Measurements from ENCODE around the gene PTPRR.

PTPRR gene

DNA sequence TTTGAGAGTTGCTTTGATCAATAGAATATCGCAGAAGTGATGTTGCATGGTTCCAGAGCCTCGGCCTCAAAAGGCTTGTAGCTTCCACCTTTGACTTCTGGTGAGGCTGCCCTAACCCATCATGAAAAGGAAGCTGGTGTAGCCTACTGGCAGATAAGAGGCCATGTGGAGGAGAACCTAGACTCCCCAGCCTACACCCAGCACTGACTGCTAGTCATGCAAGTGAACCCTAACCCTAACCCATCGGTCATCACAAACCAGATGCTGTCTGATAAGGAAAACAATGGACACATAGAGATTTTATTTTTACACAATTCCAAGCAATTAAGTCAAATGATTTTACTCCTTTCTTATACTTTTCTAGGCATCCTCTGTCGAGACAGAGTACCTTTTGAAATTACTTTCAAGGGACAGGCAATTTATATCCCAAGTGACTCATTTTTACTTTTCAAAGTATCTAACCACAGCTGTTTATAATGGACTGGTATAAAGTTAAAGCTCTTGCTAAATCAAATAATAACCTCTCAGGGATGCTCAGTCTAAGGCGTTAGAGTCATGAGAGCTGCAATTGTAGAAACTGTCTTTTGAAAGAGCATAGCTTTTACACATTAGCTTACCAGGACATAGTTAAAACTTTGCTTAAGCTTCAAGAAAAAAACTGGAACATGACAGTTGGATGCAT is 300.9 kb downstream of the PTPRR start:
- Histone ChIP-seq H3K27ac (no peak overlapping the region), H3K9ac (no peak overlapping the region), H3K4me1 (no peaks in the 10 kb centered on the region), H3K4me3 (ENCODE audit: low read depth, low read length) (no peak overlapping the region), H3K4me2 (ENCODE audit: low read length) (no peak overlapping the region), H2AFZ (no peak overlapping the region), H3K79me2 (no peaks in the 10 kb centered on the region), H3K36me3 (ENCODE audit: control insufficient read depth, insufficient read depth, low read length) (no peaks in the 10 kb centered on the region), H3K9me3 (ENCODE audit: control insufficient read depth, low read length) (no peaks in the 10 kb centered on the region), H3K27me3 (ENCODE audit: control insufficient read depth, insufficient read depth, low read length) (peaks cover 4% of the 10 kb centered on the region)
- TF ChIP-seq, protein P1, sequence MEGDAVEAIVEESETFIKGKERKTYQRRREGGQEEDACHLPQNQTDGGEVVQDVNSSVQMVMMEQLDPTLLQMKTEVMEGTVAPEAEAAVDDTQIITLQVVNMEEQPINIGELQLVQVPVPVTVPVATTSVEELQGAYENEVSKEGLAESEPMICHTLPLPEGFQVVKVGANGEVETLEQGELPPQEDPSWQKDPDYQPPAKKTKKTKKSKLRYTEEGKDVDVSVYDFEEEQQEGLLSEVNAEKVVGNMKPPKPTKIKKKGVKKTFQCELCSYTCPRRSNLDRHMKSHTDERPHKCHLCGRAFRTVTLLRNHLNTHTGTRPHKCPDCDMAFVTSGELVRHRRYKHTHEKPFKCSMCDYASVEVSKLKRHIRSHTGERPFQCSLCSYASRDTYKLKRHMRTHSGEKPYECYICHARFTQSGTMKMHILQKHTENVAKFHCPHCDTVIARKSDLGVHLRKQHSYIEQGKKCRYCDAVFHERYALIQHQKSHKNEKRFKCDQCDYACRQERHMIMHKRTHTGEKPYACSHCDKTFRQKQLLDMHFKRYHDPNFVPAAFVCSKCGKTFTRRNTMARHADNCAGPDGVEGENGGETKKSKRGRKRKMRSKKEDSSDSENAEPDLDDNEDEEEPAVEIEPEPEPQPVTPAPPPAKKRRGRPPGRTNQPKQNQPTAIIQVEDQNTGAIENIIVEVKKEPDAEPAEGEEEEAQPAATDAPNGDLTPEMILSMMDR (IDR thresholded peaks at IDR 0.05) = no peak

DNA sequence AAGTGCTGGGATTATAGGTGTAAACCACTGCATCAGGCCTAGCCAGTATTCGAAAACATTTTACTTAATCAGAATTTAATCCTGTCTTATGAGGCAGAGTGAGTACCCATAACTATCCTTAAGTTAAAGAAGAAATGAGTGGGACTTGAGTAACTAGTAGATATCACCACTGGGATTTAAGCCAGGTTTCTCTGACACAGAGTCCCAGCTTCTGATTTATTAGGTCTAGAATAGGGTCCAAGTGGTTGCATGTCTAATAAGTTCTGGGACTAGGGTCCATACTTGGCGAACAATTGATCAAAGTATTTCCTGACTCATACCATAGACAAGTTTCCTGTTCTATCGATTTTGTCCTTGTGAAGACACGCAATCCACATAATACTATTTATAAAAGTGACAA is 302.2 kb downstream of the PTPRR start:
- Histone ChIP-seq H3K27me3 (ENCODE audit: control insufficient read depth, insufficient read depth, low read length) (no peaks in the 10 kb centered on the region), H3K36me3 (ENCODE audit: control insufficient read depth, insufficient read depth, low read length) (no peaks in the 10 kb centered on the region), H3K9me3 (ENCODE audit: control insufficient read depth, low read length) (no peaks in the 10 kb centered on the region), H3K79me2 (no peaks in the 10 kb centered on the region), H3K4me2 (ENCODE audit: low read length) (no peak overlapping the region), H3K9ac (no peak overlapping the region), H3K4me1 (no peaks in the 10 kb centered on the region), H3K4me3 (ENCODE audit: low read depth, low read length) (no peak overlapping the region), H3K27ac (no peak overlapping the region), H2AFZ (no peak overlapping the region)
- TF ChIP-seq, protein P1 (IDR thresholded peaks at IDR 0.05) = no peak

DNA sequence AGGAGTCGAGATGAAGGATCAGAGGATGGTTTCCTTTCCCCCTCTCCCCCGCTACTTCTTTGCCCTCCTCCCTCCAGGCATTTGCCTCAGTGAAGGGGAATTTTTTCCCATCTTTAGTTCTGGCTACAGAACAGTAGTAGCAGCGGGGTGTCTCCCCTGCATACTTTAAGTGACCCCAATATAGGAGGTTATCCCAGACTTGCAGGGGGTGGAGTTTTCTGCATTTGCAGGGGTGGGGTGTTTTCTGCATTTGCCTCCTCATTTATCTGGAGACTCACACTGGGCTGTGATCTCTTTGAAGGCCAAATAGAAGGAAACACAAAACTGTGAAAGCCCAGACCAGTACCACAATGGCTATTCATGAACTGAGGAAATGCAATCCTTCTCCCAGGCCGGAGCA is 303.1 kb downstream of the PTPRR start:
- H3K4me1 ChIP-seq = no peaks in the 10 kb centered on the region
- H3K9me3 ChIP-seq (ENCODE audit: control insufficient read depth, low read length) = no peaks in the 10 kb centered on the region
- H3K27me3 ChIP-seq (ENCODE audit: control insufficient read depth, insufficient read depth, low read length) = no peaks in the 10 kb centered on the region
- TF ChIP-seq, protein P1 (IDR thresholded peaks at IDR 0.05) = no peak
- H3K36me3 ChIP-seq (ENCODE audit: control insufficient read depth, insufficient read depth, low read length) = no peaks in the 10 kb centered on the region
- H3K9ac ChIP-seq = no peak overlapping the region
- H2AFZ ChIP-seq = no peak overlapping the region
- H3K4me2 ChIP-seq (ENCODE audit: low read length) = no peak overlapping the region
- H3K4me3 ChIP-seq (ENCODE audit: low read depth, low read length) = no peak overlapping the region
- no peaks in the 10 kb centered on the region for H3K79me2 ChIP-seq
- H3K27ac ChIP-seq = no peak overlapping the region

DNA sequence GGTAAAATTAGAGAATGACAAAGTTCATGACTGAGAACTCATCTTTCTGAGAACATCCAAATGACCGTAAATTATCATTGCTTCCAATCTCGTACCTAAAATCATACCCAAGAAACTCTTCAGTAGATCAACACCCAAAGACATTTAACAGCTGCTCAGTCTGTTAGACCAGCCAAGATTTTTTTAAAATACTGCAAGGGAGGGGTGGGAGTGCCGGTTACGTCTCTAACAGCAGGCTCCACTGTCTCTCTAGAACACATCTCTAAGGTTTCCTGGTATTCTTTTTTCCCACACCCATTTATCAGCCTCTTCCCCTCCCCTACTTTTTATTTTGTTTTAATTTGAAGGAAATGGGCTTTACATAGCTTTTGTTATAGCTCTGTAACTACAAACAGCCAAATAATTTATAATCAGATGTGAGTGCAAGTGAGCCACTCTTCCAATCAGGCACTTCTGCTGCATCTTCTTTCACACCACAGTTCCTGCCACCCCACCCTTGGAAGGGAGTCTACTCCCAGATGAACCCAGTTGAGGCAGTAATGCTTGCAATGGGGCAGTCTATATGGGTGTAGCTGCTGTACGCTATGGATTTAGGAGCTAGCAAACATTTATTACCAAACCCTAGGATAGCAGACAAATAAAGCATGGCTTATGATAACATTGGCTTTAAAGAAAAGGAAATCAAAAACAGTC is 305.2 kb downstream of the PTPRR start:
- Histone ChIP-seq H3K9ac (no peak overlapping the region), H2AFZ (no peak overlapping the region), H3K9me3 (ENCODE audit: control insufficient read depth, low read length) (no peaks in the 10 kb centered on the region), H3K4me3 (ENCODE audit: low read depth, low read length) (no peak overlapping the region), H3K36me3 (ENCODE audit: control insufficient read depth, insufficient read depth, low read length) (no peaks in the 10 kb centered on the region), H3K27ac (no peak overlapping the region), H3K4me2 (ENCODE audit: low read length) (no peak overlapping the region), H3K4me1 (no peaks in the 10 kb centered on the region), H3K27me3 (ENCODE audit: control insufficient read depth, insufficient read depth, low read length) (no peaks in the 10 kb centered on the region), H3K79me2 (no peaks in the 10 kb centered on the region)
- TF ChIP-seq, protein P1 (IDR thresholded peaks at IDR 0.05) = no peak

All from parathyroid adenoma (tissue), 2 donors.